Measurements from ENCODE around the gene GABRB1.

- no peak for TF ChIP-seq CTCF (IDR thresholded peaks at IDR 0.05)
- no peak for TF ChIP-seq POLR2A (IDR thresholded peaks at IDR 0.05)
These were observed 124.6 kb downstream of the GABRB1 start for GRCh38 chr4:47155919-47156318.

Data from thyroid gland (tissue), 4 donors.